Measurements from ENCODE around the gene PKP3.

Gene PKP3

GRCh38 chr11:437228-437870 is 43.3 kb downstream of the PKP3 start:
- Histone ChIP-seq H3K27ac (ENCODE audit: low read depth, low read length) (no peak overlapping the region), H3K4me2 (ENCODE audit: low read depth, low read length, poor library complexity, severe bottlenecking) (no peak overlapping the region), H2AFZ (ENCODE audit: low read depth, low read length, severe bottlenecking) (no peak overlapping the region), H3F3A (ENCODE audit: insufficient read depth) (no peaks in the 10 kb centered on the region), H3K9me2 (replicated peaks; ENCODE audit: insufficient read depth, low read length) (no peaks in the 10 kb centered on the region), H4K20me1 (ENCODE audit: low read depth, low read length) (no peaks in the 10 kb centered on the region), H3K27me3 (ENCODE audit: low read length) (no peaks in the 10 kb centered on the region), H3K79me2 (ENCODE audit: insufficient read depth, low read length) (no peaks in the 10 kb centered on the region), H3K4me3 (ENCODE audit: insufficient read depth, low read length, poor library complexity, severe bottlenecking) (no peak overlapping the region), H3K36me3 (ENCODE audit: low read length) (no peaks in the 10 kb centered on the region), H3K9me3 (ENCODE audit: insufficient read depth, low read length) (no peaks in the 10 kb centered on the region), H3K9ac (ENCODE audit: low read length) (no peak overlapping the region)
- no peak for TF ChIP-seq EZH2phosphoT487 (conservative IDR thresholded peaks at IDR 0.05; ENCODE audit: low read length)
- TF ChIP-seq, protein P1, sequence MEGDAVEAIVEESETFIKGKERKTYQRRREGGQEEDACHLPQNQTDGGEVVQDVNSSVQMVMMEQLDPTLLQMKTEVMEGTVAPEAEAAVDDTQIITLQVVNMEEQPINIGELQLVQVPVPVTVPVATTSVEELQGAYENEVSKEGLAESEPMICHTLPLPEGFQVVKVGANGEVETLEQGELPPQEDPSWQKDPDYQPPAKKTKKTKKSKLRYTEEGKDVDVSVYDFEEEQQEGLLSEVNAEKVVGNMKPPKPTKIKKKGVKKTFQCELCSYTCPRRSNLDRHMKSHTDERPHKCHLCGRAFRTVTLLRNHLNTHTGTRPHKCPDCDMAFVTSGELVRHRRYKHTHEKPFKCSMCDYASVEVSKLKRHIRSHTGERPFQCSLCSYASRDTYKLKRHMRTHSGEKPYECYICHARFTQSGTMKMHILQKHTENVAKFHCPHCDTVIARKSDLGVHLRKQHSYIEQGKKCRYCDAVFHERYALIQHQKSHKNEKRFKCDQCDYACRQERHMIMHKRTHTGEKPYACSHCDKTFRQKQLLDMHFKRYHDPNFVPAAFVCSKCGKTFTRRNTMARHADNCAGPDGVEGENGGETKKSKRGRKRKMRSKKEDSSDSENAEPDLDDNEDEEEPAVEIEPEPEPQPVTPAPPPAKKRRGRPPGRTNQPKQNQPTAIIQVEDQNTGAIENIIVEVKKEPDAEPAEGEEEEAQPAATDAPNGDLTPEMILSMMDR (IDR thresholded peaks at IDR 0.05; ENCODE audit: insufficient read depth, low read length, poor library complexity, severe bottlenecking) = no peak

DNA sequence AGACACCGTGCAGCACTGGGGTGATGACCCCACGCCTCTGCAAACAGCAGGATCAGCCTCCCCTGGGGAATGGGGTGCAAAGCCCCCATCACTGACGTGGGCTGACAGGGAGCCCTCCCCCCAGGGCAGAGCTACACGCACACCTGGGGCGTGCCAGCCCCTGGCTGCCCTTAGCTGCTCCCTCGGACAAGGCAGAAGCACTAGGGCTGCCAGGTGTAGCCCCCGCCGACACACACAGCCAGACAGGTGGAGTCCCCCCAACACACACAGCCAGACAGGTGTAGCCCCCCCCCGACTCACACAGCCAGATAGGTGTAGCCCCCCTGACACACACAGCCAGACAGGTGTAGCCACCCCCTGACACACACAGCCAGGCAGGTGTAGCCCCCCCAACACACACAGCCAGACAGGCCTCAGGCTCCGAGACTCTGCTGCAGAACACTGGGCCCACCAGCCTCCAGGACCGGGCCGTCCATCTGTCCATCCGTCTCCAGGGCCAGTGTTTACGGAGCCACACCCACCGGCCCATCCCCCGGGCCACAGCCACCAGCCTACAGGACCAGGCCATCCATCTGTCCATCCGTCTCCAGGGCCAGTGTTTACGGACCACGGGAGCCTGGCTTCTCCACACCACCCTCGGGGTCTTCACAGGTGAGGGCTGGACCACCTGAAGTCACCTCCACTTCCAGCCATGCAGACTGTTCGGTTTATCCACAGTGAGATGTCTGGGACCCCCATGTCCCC is 44.3 kb downstream of the PKP3 start:
- H3K79me2 ChIP-seq (ENCODE audit: insufficient read depth, low read length) = no peaks in the 10 kb centered on the region
- no peaks in the 10 kb centered on the region for H3K9me3 ChIP-seq (ENCODE audit: insufficient read depth, low read length)
- H3K9ac ChIP-seq (ENCODE audit: low read length) = no peak overlapping the region
- H3F3A ChIP-seq (ENCODE audit: insufficient read depth) = no peaks in the 10 kb centered on the region
- no peaks in the 10 kb centered on the region for H4K20me1 ChIP-seq (ENCODE audit: low read depth, low read length)
- no peaks in the 10 kb centered on the region for H3K27me3 ChIP-seq (ENCODE audit: low read length)
- no peaks in the 10 kb centered on the region for H3K36me3 ChIP-seq (ENCODE audit: low read length)
- TF ChIP-seq, protein P1 (IDR thresholded peaks at IDR 0.05; ENCODE audit: insufficient read depth, low read length, poor library complexity, severe bottlenecking) = no peak
- no peak for TF ChIP-seq EZH2phosphoT487 (conservative IDR thresholded peaks at IDR 0.05; ENCODE audit: low read length)
- H3K4me3 ChIP-seq (ENCODE audit: insufficient read depth, low read length, poor library complexity, severe bottlenecking) = no peak overlapping the region
- no peaks in the 10 kb centered on the region for H3K9me2 ChIP-seq (replicated peaks; ENCODE audit: insufficient read depth, low read length)
- H2AFZ ChIP-seq (ENCODE audit: low read depth, low read length, severe bottlenecking) = no peak overlapping the region
- no peak overlapping the region for H3K4me2 ChIP-seq (ENCODE audit: low read depth, low read length, poor library complexity, severe bottlenecking)
- H3K27ac ChIP-seq (ENCODE audit: low read depth, low read length) = no peak overlapping the region

DNA sequence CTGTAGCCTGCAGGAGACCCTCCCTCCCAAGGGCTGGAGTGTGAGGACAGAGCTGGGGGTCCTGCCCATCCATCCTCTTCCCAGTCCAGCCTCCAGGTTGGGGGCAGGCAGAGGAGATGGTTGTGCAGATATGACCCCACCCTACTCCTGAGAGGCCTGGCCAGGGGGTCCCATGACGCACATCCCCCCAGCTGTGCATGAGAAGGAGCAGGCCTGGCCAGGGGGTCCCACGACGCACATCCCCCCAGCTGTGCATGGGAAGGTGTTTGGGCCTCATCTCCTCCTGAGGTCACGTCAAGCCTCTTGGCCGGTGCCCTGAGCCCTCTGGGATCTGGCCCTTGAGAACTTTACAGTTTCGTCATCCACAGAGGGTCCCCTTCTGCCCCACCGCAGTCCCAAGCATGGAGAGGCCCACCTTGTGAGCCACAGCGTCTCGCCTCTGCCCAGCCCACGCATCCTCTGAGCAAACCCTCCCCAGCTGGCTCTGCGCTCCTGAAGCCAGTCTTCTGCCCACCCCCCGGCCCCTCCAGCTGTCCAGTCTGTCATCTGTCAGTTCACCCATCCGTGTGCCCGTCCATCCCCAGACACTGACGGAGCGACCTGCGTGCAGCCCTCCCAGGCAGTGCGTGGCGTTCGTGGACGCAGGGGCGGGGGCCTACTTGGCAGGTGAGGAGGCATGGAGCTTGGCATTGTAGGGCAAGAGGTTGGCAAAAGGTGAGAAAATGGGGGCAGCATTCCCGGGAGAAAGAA is 45.5 kb downstream of the PKP3 start:
- Histone ChIP-seq H3K79me2 (ENCODE audit: insufficient read depth, low read length) (no peaks in the 10 kb centered on the region), H3K27me3 (ENCODE audit: low read length) (no peaks in the 10 kb centered on the region), H3F3A (ENCODE audit: insufficient read depth) (no peaks in the 10 kb centered on the region), H3K27ac (ENCODE audit: low read depth, low read length) (no peak overlapping the region), H3K9ac (ENCODE audit: low read length) (no peak overlapping the region), H3K9me3 (ENCODE audit: insufficient read depth, low read length) (no peaks in the 10 kb centered on the region), H2AFZ (ENCODE audit: low read depth, low read length, severe bottlenecking) (no peak overlapping the region), H3K9me2 (replicated peaks; ENCODE audit: insufficient read depth, low read length) (no peaks in the 10 kb centered on the region), H3K4me2 (ENCODE audit: low read depth, low read length, poor library complexity, severe bottlenecking) (no peak overlapping the region), H3K36me3 (ENCODE audit: low read length) (no peaks in the 10 kb centered on the region), H4K20me1 (ENCODE audit: low read depth, low read length) (no peaks in the 10 kb centered on the region), H3K4me3 (ENCODE audit: insufficient read depth, low read length, poor library complexity, severe bottlenecking) (no peak overlapping the region)
- no peak for TF ChIP-seq EZH2phosphoT487 (conservative IDR thresholded peaks at IDR 0.05; ENCODE audit: low read length)
- TF ChIP-seq, protein P1 (IDR thresholded peaks at IDR 0.05; ENCODE audit: insufficient read depth, low read length, poor library complexity, severe bottlenecking) = no peak

Measured in SU-DHL-6 (cell line).